NCI-H1436 (cell line): ENCODE measurements around the gene HSD17B2.

Experiments
- DNase-seq: peaks from one replicate; lab custom pipeline; 2025; lab: John Stamatoyannopoulos, UW

The HSD17B2 gene

DNA sequence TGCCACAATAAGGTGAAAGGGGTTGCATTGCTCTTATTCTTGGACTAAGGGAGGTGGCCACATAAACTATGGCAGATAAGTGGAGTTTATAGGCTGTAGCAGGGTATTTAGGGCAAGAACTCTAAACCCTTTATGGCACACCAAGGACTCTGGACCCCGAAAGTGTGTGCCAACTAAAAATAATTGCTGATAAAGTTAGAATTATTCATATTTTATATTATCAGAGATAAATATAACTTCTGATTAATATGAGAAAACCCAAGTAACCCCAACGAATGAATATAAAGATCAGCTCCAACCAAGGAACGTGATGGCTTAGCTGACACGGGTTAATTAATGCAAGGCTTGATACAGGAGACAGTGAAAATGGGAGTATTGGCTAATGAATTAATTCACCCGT is 15.0 kb upstream of the HSD17B2 start:
- DNase-seq = no peak

DNA sequence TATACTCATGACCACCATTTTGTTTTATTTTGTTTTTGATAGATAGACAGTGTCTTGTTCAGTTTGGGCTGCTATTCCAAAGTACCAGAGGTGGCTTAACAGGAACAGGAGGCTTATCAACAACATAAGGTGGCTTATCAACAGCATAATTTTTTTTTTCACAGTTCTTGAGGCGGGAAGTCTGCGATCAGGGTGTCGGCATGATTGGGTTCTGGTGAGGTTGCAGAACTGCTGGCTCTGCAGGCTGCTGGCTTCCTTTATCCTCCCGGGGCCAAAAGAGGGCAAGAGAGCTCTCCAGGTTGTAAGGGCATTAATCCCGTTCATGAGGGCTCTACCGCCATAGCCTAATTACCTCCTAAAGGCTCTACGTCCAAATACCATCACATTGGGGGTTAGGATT is 11.8 kb upstream of the HSD17B2 start:
- DNase-seq = no peak

DNA sequence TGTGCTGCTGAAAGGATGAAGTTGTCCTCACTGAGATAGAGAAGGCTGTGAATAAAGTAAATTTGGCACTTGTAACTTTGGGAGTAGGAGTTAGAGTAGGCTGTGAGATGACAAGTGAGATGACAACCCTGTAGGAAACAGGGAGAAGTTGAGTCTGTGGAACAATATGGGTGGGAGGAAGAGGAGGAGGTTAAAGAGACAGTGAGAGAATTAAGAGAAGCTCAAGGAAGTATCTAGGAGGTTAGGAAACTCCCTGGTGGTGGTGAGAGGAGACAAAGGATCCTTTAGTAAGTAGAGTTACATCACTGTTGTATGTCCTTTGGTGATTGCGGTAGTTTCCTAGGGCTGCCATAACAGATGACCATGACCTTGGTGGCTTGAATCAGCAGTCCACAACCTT is 10.7 kb upstream of the HSD17B2 start:
- DNase-seq = no peak

DNA sequence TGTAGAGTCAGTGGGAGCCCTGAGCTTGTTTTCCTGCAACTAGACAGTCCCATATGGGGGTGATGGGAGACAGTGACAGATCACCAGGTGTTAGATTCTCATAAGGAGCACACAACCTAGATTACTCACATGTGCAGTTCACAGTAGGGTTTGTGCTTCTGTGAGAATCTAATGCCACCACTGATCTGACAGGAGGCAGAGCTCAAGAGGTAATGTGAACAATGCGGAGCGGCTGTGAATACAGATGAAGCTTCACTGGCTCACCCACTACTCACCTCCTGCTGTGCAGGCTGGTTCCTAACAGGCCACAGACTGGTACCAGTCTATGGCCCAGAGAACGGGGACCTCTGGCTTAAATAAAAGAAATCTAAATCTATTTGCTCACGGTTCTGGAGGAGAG is 10.2 kb upstream of the HSD17B2 start:
- DNase-seq = no peak

DNA sequence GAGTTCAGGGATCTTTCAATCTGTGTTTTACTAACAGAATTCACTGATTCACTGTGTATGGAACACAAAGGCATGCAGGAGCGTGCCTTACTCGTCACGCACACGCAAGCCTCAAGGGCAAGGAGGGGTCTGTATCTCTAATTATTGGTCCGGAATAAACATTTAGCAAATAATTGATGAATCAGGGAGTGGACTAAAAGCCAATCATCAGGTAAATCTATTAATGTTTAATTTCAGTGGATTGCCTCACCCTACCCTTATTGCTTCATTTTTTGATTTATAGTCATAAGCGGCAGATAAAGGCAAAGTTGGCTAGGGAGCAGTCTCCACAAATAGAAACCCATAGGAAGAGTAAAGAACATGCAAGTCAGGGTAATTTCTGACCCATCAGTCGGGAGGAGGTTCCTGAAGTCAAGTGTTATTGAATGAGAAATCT is 7.4 kb upstream of the HSD17B2 start:
- DNase-seq = no peak

DNA sequence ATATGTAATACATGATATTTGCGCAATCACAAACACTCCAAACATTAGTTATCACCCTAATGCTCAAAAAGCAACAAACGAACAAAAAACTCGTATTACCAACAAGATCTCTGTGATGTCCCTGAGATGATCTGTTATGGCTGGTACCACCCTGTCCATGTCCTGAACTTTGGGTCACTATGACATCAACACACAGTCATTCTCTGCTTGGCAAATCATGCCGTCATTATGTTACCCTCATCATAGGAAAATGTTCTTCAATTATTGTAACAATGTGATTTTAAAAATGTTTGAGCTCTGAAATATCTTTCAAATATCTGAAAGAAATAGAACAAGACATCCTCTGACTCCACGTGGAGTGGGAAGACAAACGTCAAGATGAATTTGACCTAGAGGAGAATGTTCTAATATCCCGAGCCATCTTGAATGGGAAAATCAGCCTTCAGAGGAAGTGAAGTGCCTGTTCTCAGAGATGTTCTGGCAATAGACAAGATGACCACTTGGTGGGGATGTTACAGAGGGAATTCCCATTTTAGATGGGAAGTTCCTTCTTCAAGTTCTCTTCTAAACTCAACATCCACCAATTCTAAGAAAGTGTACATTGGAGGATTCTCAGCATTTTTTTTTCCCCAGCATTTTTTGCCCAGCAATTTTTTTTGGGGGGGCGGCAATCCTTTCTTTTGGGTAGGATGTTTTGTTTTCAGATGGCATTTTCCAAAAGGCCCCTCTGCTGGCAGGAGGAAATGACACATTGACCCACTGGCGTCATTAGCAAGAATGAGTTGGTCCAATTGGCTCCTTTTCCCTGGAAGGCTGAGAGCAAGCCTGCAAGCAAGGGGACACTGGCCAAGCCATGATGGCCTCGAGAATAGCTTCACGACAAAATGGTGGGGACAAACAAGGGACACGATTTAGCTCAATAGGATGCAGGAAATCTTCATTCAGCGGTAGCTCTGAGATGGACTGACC is 3.7 kb upstream of the HSD17B2 start:
- no peak for DNase-seq

DNA sequence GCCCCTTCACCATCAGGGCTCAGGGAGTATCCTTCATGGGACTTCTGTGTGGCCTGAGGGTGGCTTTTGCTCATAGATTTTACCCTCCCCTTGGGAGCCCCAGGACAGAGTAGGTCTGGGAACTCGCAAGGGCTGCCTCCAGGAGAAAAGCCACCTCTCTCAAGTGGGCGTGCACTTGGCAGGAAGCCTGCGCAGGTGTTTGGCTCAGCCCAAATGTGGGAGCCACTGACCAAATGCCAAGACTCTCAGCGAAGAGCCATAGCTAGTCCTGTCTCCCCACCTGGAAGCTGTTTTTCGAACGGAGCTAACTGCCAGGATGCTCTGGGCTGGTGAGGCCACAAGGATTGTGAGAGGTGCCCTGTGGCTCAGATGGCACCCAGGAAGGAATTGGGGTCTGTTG is 2.0 kb upstream of the HSD17B2 start:
- DNase-seq = no peak

DNA sequence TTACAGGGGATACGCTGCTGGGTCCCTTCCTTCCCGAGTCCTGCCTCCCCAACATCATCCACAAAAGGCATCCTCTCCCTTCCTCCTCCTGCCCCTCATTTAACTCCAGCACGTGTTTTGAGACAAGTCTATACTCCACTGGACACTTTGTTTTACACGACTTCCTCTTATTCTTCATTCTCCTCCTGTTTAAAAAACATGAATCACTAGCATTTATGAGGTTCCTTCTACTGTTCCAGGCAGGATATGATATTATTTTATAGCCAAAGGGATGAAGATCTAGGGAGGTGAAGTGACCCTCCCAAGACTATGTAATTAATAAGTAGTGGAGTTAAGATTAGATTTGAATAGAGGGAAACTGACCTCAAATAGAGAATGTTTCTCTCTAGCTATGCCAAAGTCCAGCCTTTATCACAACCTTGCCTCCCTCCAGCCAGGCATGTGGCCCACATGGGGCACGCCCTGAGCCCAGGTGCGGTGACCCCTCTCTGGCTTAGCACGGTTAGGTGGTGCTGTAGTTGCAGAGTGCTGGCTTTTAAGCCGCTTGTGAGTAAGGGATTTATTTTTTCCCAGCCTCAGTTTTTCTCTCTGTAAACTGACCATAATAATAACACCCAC is 1.3 kb upstream of the HSD17B2 start:
- no peak for DNase-seq

DNA sequence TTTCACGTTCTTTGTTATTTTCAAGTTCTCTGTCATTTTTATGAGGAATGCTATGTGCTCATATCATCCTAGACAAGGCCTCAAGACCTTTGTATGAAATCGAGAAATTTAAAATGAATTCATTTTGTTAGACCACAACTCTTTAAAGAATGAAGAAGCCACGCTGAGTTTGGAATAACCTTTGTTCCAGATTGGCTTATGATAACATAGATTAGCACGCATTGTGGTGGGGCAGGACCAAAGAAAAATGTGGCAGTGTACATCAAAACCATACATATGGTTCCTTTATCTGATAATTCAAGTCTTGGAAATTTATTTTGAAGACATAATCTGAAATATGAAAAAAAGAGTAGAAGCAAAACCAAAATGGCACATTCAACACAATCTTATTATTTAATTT is 2.2 kb downstream of the HSD17B2 start:
- no peak for DNase-seq

DNA sequence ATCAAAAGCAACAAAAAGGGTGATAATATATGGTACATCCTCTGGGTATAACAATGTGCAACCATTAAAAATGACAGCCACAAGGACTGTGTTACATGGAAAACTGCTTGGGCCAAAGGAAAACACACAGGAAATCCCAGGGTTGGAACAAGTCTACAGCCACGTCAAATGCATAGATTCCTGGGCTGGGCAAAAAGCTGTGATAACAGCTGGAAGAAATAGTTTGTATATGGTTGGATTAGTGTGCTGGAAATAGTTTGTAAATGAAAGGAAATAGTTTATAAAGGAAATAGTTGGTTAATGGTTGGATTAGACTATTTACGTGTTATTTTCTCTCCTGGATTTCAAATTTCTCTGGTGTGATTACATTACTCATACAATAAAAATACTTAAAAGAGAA is 2.6 kb downstream of the HSD17B2 start:
- DNase-seq = no peak

DNA sequence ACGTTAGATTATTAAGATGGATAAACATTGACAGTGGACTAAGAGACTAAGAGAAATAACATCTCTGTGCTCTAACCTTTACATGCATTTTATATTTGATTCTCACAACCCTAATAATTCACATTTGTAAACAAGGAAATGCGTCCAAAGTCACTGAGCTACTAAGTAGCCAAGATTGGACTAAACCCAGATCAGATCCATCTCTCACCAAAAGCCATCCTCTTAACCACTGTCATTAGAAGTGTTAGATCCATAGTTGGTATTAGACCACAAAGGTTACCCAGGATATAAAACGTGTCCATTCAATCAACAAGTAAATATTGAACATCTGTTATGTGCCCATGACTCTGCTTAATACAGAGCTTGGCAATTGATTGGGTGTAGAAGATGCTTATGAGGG is 5.2 kb downstream of the HSD17B2 start:
- no peak for DNase-seq

DNA sequence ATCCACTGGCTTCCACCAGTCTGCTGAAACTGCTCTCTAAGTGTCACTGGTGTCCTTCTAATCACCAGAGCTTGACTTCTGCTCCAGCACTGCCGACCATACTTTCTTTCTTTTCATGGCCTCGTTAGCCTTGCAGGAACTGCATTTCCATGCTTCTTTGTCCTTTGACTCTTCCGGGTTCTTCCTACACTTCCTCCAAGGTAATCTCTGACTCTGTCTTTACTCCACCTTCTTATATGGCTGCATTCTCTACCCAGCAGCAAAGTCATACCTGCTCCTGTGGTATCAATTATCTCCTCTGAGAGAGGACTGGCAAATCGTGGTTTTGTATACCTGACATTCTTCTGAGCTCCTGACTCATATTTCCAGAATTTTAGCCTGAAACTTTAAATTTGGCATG is 6.5 kb downstream of the HSD17B2 start:
- no peak for DNase-seq

DNA sequence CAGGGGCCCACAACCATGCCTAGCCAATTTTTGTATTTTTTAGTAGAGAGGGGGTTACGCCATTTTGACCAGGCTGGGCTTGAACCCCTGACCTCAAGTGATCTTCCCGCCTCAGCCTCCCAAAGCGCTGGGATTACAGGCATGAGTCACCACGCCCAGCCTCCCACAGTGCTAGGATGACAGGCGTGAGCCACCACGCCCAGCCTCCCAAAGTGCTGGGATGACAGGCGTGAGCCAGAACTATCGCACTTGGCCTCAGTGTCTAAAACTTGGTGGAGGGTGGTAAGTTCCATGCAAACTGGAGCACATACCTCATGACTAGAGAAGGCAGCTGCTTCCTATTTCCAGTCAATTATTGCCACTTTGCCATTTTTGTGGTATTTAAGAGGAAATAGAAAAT is 7.1 kb downstream of the HSD17B2 start:
- no peak for DNase-seq

DNA sequence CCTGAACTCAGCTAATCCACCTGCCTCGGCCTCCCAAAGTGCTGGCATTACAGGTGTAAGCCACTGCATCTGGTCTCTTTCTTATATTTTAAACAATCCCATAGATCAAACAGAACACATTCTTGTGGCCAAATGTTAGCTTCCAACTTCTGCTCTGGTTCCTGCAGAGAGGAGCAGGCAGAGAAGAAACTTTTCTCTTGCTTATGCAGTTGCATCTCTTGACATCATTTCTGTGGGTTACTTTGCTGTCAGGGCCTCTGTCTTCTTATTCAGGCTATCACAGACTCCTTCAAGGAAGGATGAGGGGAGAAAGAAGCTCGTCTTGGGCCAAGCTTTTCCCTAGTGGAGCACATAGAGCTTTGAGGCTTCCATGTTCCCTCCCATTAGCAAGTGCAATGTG is 7.8 kb downstream of the HSD17B2 start:
- DNase-seq = no peak

DNA sequence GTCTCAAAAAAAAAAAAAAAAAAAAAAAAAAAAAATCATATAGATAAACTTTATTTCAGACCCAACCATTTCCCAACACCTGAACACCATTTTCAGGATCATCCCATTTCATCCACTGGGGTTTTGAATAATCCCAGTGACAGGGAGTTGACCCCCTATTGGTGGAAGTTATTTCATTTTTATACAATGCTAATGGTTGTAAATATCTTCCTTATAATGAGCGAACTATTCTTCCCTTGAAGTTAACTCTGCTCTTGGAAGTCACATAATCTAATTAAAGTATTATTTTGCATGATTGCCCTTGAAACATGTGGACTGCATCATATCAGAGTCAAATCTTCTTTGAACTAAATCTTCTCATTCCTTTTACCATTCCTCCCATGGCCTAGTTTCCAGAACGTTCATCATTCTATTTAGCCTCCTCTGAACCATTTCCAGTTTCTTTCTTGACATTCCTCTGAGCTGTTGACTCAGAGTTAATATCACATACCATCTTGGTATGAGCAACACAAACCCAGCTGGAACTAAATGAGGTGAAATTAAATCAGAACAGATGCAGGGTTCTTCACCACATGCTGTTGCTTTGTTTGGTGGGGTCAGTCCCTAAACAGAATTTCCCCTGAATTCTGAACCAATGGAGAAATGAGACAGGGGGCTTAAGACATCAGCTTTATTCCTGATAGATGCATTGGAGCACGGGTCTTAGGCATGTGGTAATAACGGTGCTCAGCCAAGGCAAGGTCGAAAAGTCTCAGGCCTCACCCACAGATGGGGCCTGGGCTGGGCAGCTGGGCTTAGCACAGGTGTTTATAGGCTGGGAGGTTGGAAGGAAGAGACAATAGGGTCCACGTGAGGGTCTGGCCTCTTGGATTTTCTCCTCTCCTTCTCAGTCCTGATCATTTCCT is 8.9 kb downstream of the HSD17B2 start:
- DNase-seq = no peak

DNA sequence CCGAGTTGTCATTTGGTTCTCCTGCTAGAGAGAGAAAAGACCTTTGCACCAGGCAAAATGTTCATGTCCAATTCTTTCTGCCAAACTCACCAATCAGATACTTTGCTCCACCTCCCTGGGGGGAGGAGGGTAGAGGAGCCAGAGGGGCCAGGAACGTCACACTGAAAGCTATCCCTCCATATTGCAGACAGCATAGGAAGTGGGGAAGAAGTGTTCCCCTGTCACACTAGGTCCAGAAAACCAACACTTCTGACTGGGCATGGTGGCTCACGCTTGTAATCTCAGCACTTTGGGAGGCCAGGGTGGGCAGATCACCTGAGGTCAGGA is 9.5 kb downstream of the HSD17B2 start:
- no peak for DNase-seq

DNA sequence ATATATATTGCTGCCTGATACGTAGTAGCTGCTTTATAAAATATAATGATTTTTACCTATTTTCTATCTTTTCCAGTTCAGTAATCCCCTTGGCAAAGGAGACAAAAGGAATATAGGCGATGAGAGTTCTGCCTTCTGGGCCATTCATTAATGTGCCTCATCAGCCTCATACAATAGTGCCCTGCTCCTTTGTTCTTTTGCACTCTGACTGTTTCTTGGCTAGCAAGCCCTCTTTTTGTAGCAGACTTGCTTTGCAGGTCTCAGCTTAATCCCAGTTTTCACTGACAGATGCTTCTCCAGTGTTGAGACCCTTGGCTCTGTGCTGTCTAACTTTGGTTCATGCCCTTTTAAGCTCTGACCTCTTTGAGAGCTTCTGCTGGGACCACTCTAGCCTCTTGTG is 10.4 kb downstream of the HSD17B2 start:
- no peak for DNase-seq

DNA sequence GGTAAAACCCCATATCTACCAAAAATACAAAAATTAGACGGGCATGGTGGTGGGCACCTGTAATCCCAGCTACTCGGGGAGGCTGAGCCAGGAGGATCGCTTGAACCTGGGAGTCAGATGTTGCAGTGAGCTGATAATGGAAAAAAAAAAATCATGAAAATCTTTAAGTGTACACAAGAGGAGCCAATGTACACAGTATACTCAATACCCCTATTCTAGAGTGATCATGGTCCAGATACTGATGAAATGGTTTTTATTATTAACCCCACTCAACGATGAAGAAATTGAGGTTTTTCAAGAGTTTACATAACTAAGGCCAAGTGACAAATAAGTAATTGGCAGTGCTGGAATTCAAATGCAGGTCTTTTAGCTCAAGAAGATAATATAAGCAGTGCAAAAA is 11.5 kb downstream of the HSD17B2 start:
- no peak for DNase-seq

DNA sequence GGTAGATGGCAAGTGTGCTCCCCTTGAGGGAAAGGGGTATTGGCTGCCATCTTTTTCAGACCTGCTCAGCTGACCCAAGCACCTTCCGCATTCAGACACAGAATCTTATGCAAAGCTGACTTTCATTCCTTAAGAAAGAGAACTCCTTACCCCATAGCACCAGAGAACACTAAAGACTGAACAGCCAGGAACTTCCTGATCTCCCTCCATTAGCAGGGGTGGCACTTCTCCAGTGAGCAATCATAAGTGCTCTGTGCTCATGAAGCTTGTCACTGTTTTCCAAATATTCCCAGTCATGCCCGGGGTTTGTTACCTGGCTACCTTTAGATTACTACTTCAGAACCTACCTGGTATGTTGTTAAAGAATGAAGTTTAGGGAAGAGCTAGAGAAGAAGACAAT is 11.9 kb downstream of the HSD17B2 start:
- no peak for DNase-seq

DNA sequence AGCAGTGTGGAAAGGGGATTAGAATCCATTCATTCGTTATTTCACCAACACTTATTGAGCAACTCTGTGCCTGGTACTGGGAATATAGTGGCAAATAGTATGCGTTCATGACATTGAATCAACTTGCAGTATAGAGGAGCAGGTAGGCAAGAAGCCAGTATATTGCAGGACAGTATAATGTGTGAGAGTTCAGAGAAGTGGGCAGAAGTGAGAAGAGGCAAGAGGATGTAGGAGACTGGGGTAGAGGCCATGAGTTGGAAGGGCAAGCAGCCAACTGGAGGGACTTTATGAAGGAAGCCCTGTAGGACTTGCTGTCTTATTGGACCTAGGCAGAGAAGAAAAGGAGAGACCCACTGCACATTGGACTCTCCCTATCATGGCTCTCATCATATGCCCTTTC is 12.3 kb downstream of the HSD17B2 start:
- no peak for DNase-seq

DNA sequence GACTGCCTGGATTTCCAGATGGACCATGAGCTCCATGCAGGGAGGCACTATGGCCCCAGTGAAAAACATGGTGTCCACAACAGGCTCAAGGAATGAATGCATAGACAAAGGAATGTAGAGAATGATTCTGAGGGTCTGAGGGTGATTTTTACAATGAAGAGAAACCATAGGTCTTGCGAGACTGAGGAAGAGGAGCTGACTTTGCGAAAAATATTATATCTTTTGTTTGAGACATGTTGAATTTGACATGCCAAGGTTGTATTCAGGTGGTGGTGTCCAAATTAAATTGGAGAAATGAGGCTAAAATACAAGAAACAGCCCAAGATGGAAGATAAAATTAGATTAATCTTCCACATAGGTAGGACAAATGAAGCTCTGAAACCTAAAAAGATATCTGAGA is 12.7 kb downstream of the HSD17B2 start:
- DNase-seq = no peak

DNA sequence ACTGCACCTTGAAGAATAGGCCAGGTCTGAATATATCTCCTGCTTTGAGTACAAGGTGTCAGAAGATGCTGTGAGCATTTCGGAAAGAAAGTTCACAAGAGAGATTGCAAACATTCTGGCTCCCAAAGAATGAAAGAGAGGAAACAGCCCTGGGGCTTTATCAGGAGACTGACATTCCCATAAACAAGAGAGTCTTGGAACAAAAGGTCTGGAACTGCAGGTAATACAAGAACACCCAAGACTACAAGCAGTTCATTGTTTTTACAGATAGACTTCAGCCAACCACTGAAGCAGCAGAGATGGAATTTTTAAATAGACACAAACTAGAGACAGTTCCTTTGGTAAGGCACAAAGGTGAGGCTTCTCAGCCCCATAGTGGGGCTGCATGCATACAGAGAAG is 14.4 kb downstream of the HSD17B2 start:
- no peak for DNase-seq

DNA sequence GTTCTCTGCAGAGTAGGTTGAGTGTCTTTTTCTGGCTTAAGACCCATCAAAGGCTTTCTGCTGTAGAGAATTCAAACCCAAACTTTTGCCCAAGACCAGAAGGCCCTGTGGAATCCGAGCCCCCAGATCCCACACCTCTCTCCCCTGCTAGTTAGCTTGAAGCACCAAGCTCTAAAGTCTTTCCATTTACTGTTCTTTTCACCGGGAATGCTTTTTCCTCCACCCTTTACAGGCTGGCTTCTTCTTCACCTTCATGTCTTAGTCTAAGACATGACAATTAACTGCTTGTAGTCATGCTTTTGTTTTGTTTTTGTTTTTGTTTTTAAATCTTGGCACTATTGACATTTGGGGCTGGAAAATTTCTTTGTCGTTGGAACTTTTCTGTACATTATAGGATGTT is 15.5 kb downstream of the HSD17B2 start:
- no peak for DNase-seq
